IgD-negative memory B cell (primary cell): ENCODE results near the gene THUMPD3. TPM values are rescaled to one million over a fixed set of nuclear protein-coding genes. Genes with fewer than 3 reads are reported as not detected.

Source experiments
- H3K27ac Mint-ChIP-seq, 3 donors: one replicate each; pipeline ENCODE4 v1.8.0; 2020 to 2022; ENCODE audit warnings: mild to moderate bottlenecking in 3 of 3, mixed read lengths in 3 of 3, moderate library complexity in 1 of 3
- H3K27me3 Mint-ChIP-seq: one replicate; pipeline ENCODE4 v1.8.0; 2021; ENCODE audit warnings: mixed read lengths
- H3K36me3 Mint-ChIP-seq: one replicate; pipeline ENCODE4 v1.8.0; 2020; ENCODE audit warnings: mild to moderate bottlenecking, mixed read lengths
- H3K4me1 Mint-ChIP-seq, 3 donors: one replicate each; pipeline ENCODE4 v1.8.0; 2020 to 2022; ENCODE audit warnings: mixed read lengths in 3 of 3, mild to moderate bottlenecking in 1 of 3
- H3K4me3 Mint-ChIP-seq, 4 donors: one replicate each; pipeline ENCODE4 v1.8.0; 2020 to 2022; ENCODE audit warnings: mild to moderate bottlenecking in 4 of 4, mixed read lengths in 4 of 4, moderate library complexity in 3 of 4
- H3K9me3 Mint-ChIP-seq, 3 donors: one replicate each; pipeline ENCODE4 v1.8.0; 2020 to 2021; ENCODE audit warnings: mixed read lengths in 3 of 3, mild to moderate bottlenecking in 1 of 3
- polyA plus RNA-seq: library from polyadenylated mRNA; unstranded; fragments of 300-500 nt; fragmentation: Illumina TruSeq; gene quantifications from one replicate; pipeline ENCODE4 v1.2.3, GENCODE V29; 2021

Gene THUMPD3
- 17.9 TPM for polyA plus RNA-seq

DNA sequence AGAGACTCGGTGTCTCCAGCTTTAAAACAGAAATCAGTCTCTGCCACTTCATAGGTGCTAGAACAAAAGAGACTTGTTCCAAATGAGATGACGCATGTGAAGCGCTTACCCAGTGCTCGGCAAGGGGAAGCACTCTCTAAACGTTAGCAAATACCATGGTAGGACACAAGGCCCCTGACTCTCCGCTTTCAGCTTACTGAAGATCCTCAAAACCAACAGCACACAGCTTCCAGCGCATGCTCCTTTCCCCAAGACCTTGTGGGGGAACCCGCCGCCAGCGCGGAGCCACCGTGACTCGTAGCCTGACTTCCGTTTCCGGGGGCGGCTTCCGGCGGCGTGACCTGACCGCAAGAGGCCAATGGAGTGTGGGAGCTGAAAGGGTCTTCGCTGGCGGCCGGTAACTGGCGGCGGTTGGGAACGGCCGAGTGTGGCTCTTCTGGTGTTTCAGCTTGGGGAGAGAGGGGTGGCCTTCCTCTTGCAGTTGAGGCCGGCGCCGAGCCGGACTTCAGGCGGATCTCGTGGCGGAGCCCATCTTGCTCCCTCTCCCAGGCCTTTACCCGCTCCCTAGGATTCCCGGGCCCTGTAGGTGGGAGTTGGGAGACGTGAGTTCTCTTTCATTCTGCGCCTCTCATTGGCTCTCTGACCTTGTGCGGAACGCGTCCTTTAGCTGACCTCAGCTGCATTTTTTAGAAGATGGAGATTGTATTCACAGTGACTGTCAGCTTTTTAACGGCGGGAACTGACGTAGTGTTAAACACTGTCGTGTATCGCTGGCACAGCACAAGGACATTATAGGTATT, at the start of gene THUMPD3:
THUMPD3 (plus strand) TSS at position 324 of the 800 bp plus-strand sequence. CDS start 2,015 bp downstream, outside the sequence.
- H3K27me3 Mint-ChIP-seq, result no peaks in the 10 kb centered on the region
- peak within 1 kb of the TSS; percentile 94 to 99 (median 97) for H3K4me3 Mint-ChIP-seq
- H3K4me1 Mint-ChIP-seq, result peaks cover 5 to 20% (median 10%) of the 10 kb centered on the region in 3 donors
- no peaks in the 10 kb centered on the region for H3K36me3 Mint-ChIP-seq
- H3K9me3 Mint-ChIP-seq, result no peaks in the 10 kb centered on the region
- peak within 1 kb of the TSS; percentile 92 to 98 (median 97) for H3K27ac Mint-ChIP-seq

DNA sequence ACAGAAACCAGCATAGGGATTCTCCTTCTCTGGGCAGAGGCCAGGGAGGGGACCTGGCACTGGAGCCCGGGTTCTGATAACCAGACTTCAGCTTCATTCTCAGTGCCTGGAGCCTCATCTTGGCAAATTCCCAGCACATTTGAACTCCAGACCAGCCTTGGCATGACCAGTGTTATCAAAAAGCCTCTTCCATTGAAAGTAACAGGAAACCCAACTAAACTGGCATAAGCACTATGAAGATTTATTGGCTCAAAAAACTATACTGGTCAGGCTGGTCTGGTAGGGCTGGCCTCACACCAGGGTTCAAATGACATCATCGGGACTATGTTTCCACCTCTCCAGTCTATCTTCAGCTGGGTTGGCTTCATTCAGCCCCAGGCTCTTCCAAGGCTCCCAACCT, 48.1 kb upstream of the THUMPD3 start:
- Mint-ChIP-seq H3K4me3 (no peak overlapping the region), H3K36me3 (peaks cover 1% of the 10 kb centered on the region), H3K9me3 (no peaks in the 10 kb centered on the region), H3K4me1 (no peaks in the 10 kb centered on the region), H3K27me3 (peaks cover 1% of the 10 kb centered on the region), H3K27ac (no peak overlapping the region)

- Mint-ChIP-seq H3K36me3 (peaks cover 4% of the 10 kb centered on the region), H3K9me3 (peaks cover 0 to 2% (median 0%) of the 10 kb centered on the region in 3 donors), H3K4me1 (no peaks in the 10 kb centered on the region), H3K27ac (no peak overlapping the region), H3K4me3 (no peak overlapping the region), H3K27me3 (peaks cover 1% of the 10 kb centered on the region)
Measured at GRCh38 chr3:9316881-9317361, 45.9 kb upstream of the THUMPD3 start.

GRCh38 chr3:9322780-9323179, 40.1 kb upstream of the THUMPD3 start:
- Mint-ChIP-seq H3K36me3 (peaks cover 8% of the 10 kb centered on the region), H3K27ac (no peak overlapping the region), H3K4me3 (no peak overlapping the region), H3K9me3 (peaks cover 2 to 4% (median 3%) of the 10 kb centered on the region in 3 donors), H3K27me3 (no peaks in the 10 kb centered on the region), H3K4me1 (no peaks in the 10 kb centered on the region)

DNA sequence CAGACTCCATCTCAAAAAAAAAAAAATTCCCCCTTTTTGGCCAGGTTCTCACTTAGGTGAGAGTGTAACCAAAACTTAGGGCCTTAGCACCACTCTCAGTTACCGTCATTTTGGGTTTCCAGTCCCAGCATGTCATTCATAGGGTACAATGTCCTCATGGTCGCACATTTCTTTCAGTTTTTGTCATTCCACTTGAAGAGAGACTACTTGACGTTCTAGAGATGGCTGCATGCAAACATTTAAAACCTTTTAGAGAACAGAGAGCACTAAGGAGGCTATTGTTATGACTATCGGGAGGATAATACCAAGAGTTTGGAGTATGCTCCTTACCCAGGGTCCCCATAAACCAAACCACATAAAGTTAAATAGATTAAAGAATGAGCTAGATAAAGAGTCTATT, 37.9 kb upstream of the THUMPD3 start:
- peaks cover 2% of the 10 kb centered on the region for H3K27me3 Mint-ChIP-seq
- H3K9me3 Mint-ChIP-seq, result peaks cover 2 to 4% (median 3%) of the 10 kb centered on the region in 3 donors
- no peak overlapping the region for H3K4me3 Mint-ChIP-seq
- H3K27ac Mint-ChIP-seq, result no peak overlapping the region
- no peaks in the 10 kb centered on the region for H3K4me1 Mint-ChIP-seq
- peaks cover 7% of the 10 kb centered on the region for H3K36me3 Mint-ChIP-seq

GRCh38 chr3:9327578-9327977, 35.3 kb upstream of the THUMPD3 start:
- H3K4me3 Mint-ChIP-seq, result no peak overlapping the region
- H3K36me3 Mint-ChIP-seq, result peaks cover 6% of the 10 kb centered on the region
- H3K9me3 Mint-ChIP-seq, result peaks cover 1 to 8% (median 6%) of the 10 kb centered on the region in 3 donors
- H3K4me1 Mint-ChIP-seq, result no peaks in the 10 kb centered on the region
- peaks cover 4% of the 10 kb centered on the region for H3K27me3 Mint-ChIP-seq
- H3K27ac Mint-ChIP-seq, result no peak overlapping the region

- H3K27ac Mint-ChIP-seq, result no peak overlapping the region
- H3K27me3 Mint-ChIP-seq, result peaks cover 9% of the 10 kb centered on the region
- H3K4me3 Mint-ChIP-seq, result no peak overlapping the region
- peaks cover 1 to 8% (median 6%) of the 10 kb centered on the region in 3 donors for H3K9me3 Mint-ChIP-seq
- peaks cover 6% of the 10 kb centered on the region for H3K36me3 Mint-ChIP-seq
- H3K4me1 Mint-ChIP-seq, result no peaks in the 10 kb centered on the region
Measured at GRCh38 chr3:9330166-9330703, 32.6 kb upstream of the THUMPD3 start.

DNA sequence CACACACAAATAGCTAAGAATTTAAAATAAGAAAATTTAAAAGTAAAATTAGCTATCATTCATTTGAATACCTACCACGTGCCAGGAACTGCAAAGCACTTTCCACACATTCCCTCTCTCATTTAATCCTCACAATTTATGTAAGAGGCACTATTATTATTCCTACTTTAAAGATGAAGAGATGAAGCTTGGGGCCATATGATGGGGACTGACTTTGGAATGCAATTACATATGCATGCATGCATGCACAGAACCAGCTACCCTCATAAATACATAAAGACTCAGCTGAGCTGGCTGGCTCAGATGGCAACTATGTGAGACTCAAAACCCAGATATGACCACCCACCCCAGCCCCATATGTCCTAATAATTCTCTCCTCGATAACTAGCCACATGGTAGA, 31.7 kb upstream of the THUMPD3 start:
- H3K27ac Mint-ChIP-seq, result no peak overlapping the region
- no peak overlapping the region for H3K4me3 Mint-ChIP-seq
- H3K9me3 Mint-ChIP-seq, result peaks cover 1 to 8% (median 6%) of the 10 kb centered on the region in 3 donors
- H3K4me1 Mint-ChIP-seq, result no peaks in the 10 kb centered on the region
- peaks cover 6% of the 10 kb centered on the region for H3K36me3 Mint-ChIP-seq
- peaks cover 9% of the 10 kb centered on the region for H3K27me3 Mint-ChIP-seq

- Mint-ChIP-seq H3K36me3 (peaks cover 2% of the 10 kb centered on the region), H3K27ac (no peak overlapping the region), H3K4me1 (no peaks in the 10 kb centered on the region), H3K4me3 (no peak overlapping the region), H3K27me3 (peaks cover 9% of the 10 kb centered on the region), H3K9me3 (peaks cover 3 to 5% (median 4%) of the 10 kb centered on the region in 3 donors)
Measured at GRCh38 chr3:9332250-9333030, 30.4 kb upstream of the THUMPD3 start.

- no peaks in the 10 kb centered on the region for H3K4me1 Mint-ChIP-seq
- no peak overlapping the region for H3K27ac Mint-ChIP-seq
- H3K4me3 Mint-ChIP-seq, result no peak overlapping the region
- H3K9me3 Mint-ChIP-seq, result peaks cover 0 to 2% (median 0%) of the 10 kb centered on the region in 3 donors
- H3K27me3 Mint-ChIP-seq, result no peaks in the 10 kb centered on the region
- H3K36me3 Mint-ChIP-seq, result peaks cover 5% of the 10 kb centered on the region
Measured at GRCh38 chr3:9339761-9340471, 22.9 kb upstream of the THUMPD3 start.

GRCh38 chr3:9340472-9340902, 22.4 kb upstream of the THUMPD3 start:
- H3K27ac Mint-ChIP-seq, result no peak overlapping the region
- peaks cover 0 to 2% (median 0%) of the 10 kb centered on the region in 3 donors for H3K9me3 Mint-ChIP-seq
- H3K27me3 Mint-ChIP-seq, result no peaks in the 10 kb centered on the region
- no peak overlapping the region for H3K4me3 Mint-ChIP-seq
- peaks cover 5% of the 10 kb centered on the region for H3K36me3 Mint-ChIP-seq
- H3K4me1 Mint-ChIP-seq, result no peaks in the 10 kb centered on the region

- no peaks in the 10 kb centered on the region for H3K27me3 Mint-ChIP-seq
- no peak overlapping the region for H3K27ac Mint-ChIP-seq
- peaks cover 5% of the 10 kb centered on the region for H3K36me3 Mint-ChIP-seq
- H3K9me3 Mint-ChIP-seq, result no peaks in the 10 kb centered on the region
- H3K4me1 Mint-ChIP-seq, result peaks cover 0 to 4% (median 4%) of the 10 kb centered on the region in 3 donors
- no peak overlapping the region for H3K4me3 Mint-ChIP-seq
Measured at GRCh38 chr3:9342696-9343095, 20.2 kb upstream of the THUMPD3 start.

- no peaks in the 10 kb centered on the region for H3K9me3 Mint-ChIP-seq
- H3K4me3 Mint-ChIP-seq, result no peak overlapping the region
- peaks cover 1% of the 10 kb centered on the region for H3K36me3 Mint-ChIP-seq
- peaks cover 0 to 4% (median 4%) of the 10 kb centered on the region in 3 donors for H3K4me1 Mint-ChIP-seq
- no peaks in the 10 kb centered on the region for H3K27me3 Mint-ChIP-seq
- no peak overlapping the region for H3K27ac Mint-ChIP-seq
Measured at GRCh38 chr3:9343115-9343514, 19.7 kb upstream of the THUMPD3 start.

DNA sequence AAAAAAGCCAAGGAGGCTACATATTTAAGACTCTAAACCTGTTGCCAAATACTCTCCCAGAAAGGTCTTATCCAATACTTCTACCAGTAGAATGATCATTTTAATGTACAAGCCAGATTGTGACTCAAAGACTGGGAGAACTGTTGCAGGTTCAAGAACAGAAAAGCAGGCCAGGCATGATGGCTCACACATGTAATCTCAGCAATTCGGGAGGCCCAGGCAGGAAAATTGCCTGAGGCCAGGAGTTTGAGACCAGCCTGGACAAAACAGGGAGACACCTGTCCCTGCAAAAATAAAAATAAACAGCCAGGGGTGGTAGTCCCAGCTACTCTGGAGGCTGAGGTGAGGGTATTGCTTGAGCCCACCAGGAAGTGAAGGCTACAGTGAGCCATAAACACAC, 17.8 kb upstream of the THUMPD3 start:
- H3K36me3 Mint-ChIP-seq, result peaks cover 1% of the 10 kb centered on the region
- H3K4me1 Mint-ChIP-seq, result peaks cover 0 to 4% (median 4%) of the 10 kb centered on the region in 3 donors
- no peaks in the 10 kb centered on the region for H3K9me3 Mint-ChIP-seq
- H3K27ac Mint-ChIP-seq, result no peak overlapping the region
- no peaks in the 10 kb centered on the region for H3K27me3 Mint-ChIP-seq
- no peak overlapping the region for H3K4me3 Mint-ChIP-seq
